Measurements from ENCODE around the gene TMEM95. TPM values are rescaled to one million over a fixed set of nuclear protein-coding genes. Genes with fewer than 3 reads are reported as not detected.

Gene TMEM95
- total RNA-seq, 2 donors from 2014 or later, result not detected

DNA sequence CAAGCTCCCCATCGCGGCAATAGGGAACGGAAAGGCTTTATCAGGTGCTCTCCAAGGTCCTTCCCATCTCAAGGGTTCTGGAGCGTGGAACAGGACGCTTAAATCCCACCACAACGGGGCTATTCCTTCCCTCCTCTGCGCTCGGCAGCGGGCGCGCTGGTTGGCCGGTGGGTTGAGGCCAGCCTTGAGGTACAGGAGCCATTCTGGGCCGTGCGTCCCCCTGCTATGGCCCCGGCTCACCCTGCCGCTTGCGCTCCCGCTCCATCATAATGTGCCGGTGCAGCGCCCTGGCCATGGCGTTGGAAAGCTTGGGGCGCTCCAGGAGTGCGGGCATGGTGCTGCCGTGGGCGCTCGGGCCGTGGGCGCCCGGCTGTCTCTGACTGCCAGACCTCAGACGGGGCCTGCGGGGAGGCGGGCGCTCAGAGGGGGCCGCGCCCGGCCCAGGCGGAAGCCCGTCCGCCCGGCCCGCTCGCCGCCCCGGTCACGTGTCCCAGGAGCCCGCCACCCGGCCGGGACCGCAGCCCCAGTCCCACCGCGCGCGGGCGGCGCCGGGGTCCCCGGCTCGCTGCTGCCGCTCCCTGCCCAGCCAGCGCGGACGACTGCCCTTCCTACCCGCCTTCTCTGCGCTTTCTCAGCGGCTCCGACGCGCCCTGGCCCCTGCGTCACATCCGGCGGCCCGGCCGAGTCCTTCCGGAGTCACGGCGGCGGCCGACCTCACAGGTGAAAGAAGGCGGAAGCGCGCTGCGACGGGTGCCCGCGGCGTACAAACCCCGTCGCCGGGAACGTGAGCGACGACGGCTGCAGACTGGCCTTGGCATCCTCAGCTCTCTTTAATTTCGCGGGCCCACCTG, 40.0 kb upstream of the TMEM95 start, which contains the start of gene GPS2:
GPS2 (minus strand) TSS at position 642 of the 851 bp plus-strand sequence; CDS start at position 334, 308 bp downstream.
- Mint-ChIP-seq H3K4me1 (peaks cover 15% of the 10 kb centered on the region), H3K27me3 (ENCODE audit: insufficient read depth) (no peaks in the 10 kb centered on the region), H3K36me3 (ENCODE audit: low read depth) (peaks cover 58% of the 10 kb centered on the region), H3K27ac (peak within 1 kb of the TSS; percentile 91), H3K9me3 (no peaks in the 10 kb centered on the region), H3K4me3 (peak within 1 kb of the TSS; percentile 72)
- Histone ChIP-seq H3K4me1 (ENCODE audit: control insufficient read depth, insufficient read depth, low read length) (peaks cover 5% of the 10 kb centered on the region), H3K27ac (ENCODE audit: low read depth, low read length) (peak within 1 kb of the TSS; percentile 44), H3K4me3 (ENCODE audit: low read length) (peak within 1 kb of the TSS; percentile 85), H3K9ac (ENCODE audit: extremely low read depth, low read length, poor library complexity, severe bottlenecking) (peak within 1 kb of the TSS; percentile 74), H3K9me3 (ENCODE audit: control insufficient read depth, low read length) (no peaks in the 10 kb centered on the region), H3K36me3 (ENCODE audit: control insufficient read depth, insufficient read depth, low read length) (peaks cover 61% of the 10 kb centered on the region), H3K27me3 (ENCODE audit: control insufficient read depth, insufficient read depth, low read length, poor library complexity, severe bottlenecking) (no peaks in the 10 kb centered on the region)
- WGBS, 2 experiments (ENCODE audit: insufficient coverage in 1 of 2, insufficient read length in 1 of 2), result 0% methylated on average over 50 to 95 of the region's 95 CpGs
- TF ChIP-seq, protein P1, sequence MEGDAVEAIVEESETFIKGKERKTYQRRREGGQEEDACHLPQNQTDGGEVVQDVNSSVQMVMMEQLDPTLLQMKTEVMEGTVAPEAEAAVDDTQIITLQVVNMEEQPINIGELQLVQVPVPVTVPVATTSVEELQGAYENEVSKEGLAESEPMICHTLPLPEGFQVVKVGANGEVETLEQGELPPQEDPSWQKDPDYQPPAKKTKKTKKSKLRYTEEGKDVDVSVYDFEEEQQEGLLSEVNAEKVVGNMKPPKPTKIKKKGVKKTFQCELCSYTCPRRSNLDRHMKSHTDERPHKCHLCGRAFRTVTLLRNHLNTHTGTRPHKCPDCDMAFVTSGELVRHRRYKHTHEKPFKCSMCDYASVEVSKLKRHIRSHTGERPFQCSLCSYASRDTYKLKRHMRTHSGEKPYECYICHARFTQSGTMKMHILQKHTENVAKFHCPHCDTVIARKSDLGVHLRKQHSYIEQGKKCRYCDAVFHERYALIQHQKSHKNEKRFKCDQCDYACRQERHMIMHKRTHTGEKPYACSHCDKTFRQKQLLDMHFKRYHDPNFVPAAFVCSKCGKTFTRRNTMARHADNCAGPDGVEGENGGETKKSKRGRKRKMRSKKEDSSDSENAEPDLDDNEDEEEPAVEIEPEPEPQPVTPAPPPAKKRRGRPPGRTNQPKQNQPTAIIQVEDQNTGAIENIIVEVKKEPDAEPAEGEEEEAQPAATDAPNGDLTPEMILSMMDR (conservative IDR thresholded peaks at IDR 0.05), result no peak
- DNase-seq, result peak; percentile 98

DNA sequence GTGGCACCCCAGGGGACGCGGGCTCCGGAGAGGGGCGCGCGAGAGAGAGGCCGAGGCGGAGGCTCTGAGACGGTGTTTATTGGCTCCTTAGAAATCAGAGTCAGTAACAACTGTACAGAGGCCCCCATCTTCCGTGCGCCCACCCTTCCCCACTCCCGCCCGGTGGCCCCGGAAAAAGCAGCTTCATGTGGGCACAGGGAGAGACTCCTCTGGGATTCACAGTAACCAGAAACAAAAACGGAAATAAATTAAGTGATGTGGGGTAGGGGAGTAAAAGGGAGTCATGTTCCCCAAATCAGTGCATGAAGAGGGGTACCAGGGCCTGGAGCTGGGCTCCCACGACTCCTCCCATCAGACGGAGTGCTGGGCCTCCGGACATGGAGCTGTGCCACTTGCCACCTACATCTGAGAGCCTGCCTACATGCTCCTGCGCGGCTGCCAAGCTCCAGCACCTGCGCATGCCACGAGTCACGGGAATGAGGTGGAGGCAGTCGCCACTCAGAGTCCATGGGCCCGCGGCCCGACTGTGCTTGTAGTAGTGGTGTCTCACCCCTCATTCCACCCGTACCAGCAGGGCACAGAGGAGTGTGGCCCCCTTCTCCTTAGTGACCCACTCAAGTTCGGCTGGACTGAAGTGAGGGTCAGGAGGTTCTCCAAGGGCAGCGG, 39.3 kb upstream of the TMEM95 start:
- no peaks in the 10 kb centered on the region for H3K9me3 Mint-ChIP-seq
- H3K9ac ChIP-seq (ENCODE audit: extremely low read depth, low read length, poor library complexity, severe bottlenecking), result peak overlapping the region; percentile 74
- H3K36me3 Mint-ChIP-seq (ENCODE audit: low read depth), result peaks cover 57% of the 10 kb centered on the region
- TF ChIP-seq, protein P1 (conservative IDR thresholded peaks at IDR 0.05), result no peak
- peak overlapping the region; percentile 44 for H3K27ac ChIP-seq (ENCODE audit: low read depth, low read length)
- no peaks in the 10 kb centered on the region for H3K27me3 ChIP-seq (ENCODE audit: control insufficient read depth, insufficient read depth, low read length, poor library complexity, severe bottlenecking)
- H3K27ac Mint-ChIP-seq, result peak overlapping the region; percentile 91
- H3K4me1 ChIP-seq (ENCODE audit: control insufficient read depth, insufficient read depth, low read length), result peaks cover 5% of the 10 kb centered on the region
- H3K9me3 ChIP-seq (ENCODE audit: control insufficient read depth, low read length), result no peaks in the 10 kb centered on the region
- peaks cover 59% of the 10 kb centered on the region for H3K36me3 ChIP-seq (ENCODE audit: control insufficient read depth, insufficient read depth, low read length)
- peaks cover 9% of the 10 kb centered on the region for H3K4me1 Mint-ChIP-seq
- H3K27me3 Mint-ChIP-seq (ENCODE audit: insufficient read depth), result no peaks in the 10 kb centered on the region
- 52 to 72% methylated on average over 17 to 30 of the region's 30 CpGs for WGBS, 2 experiments (ENCODE audit: insufficient coverage in 1 of 2, insufficient read length in 1 of 2)
- peak overlapping the region; percentile 72 for H3K4me3 Mint-ChIP-seq
- DNase-seq, result no peak
- H3K4me3 ChIP-seq (ENCODE audit: low read length), result peak overlapping the region; percentile 85

DNA sequence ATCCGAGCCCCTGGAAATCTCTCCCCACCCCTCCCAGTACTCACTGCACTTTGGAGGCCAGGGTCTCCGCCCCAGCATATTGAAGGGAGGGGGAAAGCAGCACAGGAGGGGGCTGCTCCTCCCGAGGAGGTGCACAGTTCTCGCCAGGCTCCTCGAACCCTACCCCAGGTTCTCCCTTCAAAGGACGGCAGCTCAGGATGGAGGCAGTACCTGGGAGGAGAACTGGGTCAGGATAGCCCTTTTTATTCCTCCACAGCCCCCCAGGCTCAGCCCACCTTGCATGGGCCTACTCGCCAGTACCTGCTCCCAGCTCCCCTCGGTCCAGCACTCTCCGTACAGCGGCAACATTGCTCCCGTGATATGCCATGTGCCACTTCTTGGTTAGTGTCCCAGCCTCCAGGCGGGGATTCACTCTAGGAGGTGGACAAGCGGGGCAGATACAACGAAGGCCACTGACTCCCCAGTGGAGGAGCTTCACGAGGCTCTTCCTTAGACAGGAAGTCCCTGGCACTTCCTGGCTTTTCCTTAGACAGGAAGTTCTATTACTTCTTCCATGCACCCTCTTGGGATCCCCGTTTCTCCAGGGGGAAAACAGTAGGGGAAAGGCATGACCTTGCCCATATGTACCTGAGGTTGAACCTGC, 37.7 kb upstream of the TMEM95 start:
- H3K4me1 Mint-ChIP-seq, result peaks cover 7% of the 10 kb centered on the region
- Histone ChIP-seq H3K4me3 (ENCODE audit: low read length) (no peak overlapping the region), H3K36me3 (ENCODE audit: control insufficient read depth, insufficient read depth, low read length) (peaks cover 57% of the 10 kb centered on the region), H3K27ac (ENCODE audit: low read depth, low read length) (no peak overlapping the region), H3K9me3 (ENCODE audit: control insufficient read depth, low read length) (no peaks in the 10 kb centered on the region), H3K4me1 (ENCODE audit: control insufficient read depth, insufficient read depth, low read length) (peaks cover 5% of the 10 kb centered on the region), H3K9ac (ENCODE audit: extremely low read depth, low read length, poor library complexity, severe bottlenecking) (no peak overlapping the region), H3K27me3 (ENCODE audit: control insufficient read depth, insufficient read depth, low read length, poor library complexity, severe bottlenecking) (no peaks in the 10 kb centered on the region)
- TF ChIP-seq, protein P1 (conservative IDR thresholded peaks at IDR 0.05), result no peak
- H3K27ac Mint-ChIP-seq, result no peak overlapping the region
- no peaks in the 10 kb centered on the region for H3K9me3 Mint-ChIP-seq
- WGBS, 2 experiments (ENCODE audit: insufficient coverage in 1 of 2, insufficient read length in 1 of 2), result 94 to 95% methylated on average over 13 to 16 of the region's 16 CpGs
- H3K27me3 Mint-ChIP-seq (ENCODE audit: insufficient read depth), result no peaks in the 10 kb centered on the region
- H3K36me3 Mint-ChIP-seq (ENCODE audit: low read depth), result peaks cover 60% of the 10 kb centered on the region
- H3K4me3 Mint-ChIP-seq, result no peak overlapping the region
- no peak for DNase-seq
